Right lobe of liver (tissue), 6 donors: ENCODE measurements around the gene PLEKHG2. TPM values are rescaled to one million over a fixed set of nuclear protein-coding genes. Genes with fewer than 3 reads are reported as not detected.

ENCODE experiments used
- ATAC-seq, 4 donors: fragments of 200-7000 bp; cut with Tn5 transposase; one replicate each; pipeline ENCODE4 v1.9.1; 2020; ENCODE audit warnings: mild to moderate bottlenecking in 4 of 4, moderate library complexity in 4 of 4
- DNase-seq, 3 donors: peaks; one replicate each; pipeline ENCODE4 v3.0.0-alpha.2; 2020
- H3K27ac ChIP-seq, 3 donors: fragments of 200-600 bp; one replicate each; pipeline ENCODE4 v1.8.0; 2022
- H3K27me3 ChIP-seq, 2 donors: fragments of 200-600 bp; one replicate each; pipeline ENCODE4 v1.8.0; 2022
- H3K36me3 ChIP-seq, 4 donors: fragments of 200-600 bp; sonication (generic) in 1 of 4; one replicate each; pipeline versions ENCODE4 v1.5.1 to v1.8.0; 2017 to 2022; ENCODE audit warnings: control low read depth in 1 of 4
- H3K4me1 ChIP-seq, 4 donors: fragments of 200-600 bp; sonication (generic) in 1 of 4; one replicate each; pipeline versions ENCODE4 v1.5.1 to v1.8.0; 2017 to 2022; ENCODE audit warnings: control low read depth in 1 of 4
- H3K4me3 ChIP-seq, 3 donors: fragments of 200-600 bp; one replicate each; pipeline ENCODE4 v1.8.0; 2022
- H3K9me3 ChIP-seq, 4 donors: fragments of 200-600 bp; sonication (generic) in 1 of 4; one replicate each; pipeline versions ENCODE4 v1.5.1 to v1.8.0; 2017 to 2022; ENCODE audit warnings: control low read depth in 1 of 4
- POLR2A ChIP-seq: fragments of 450-650 bp; IDR thresholded peaks from one replicate; pipeline ENCODE4 v1.6.1; 2017; ENCODE audit warnings: antibody characterized with exemption, mild to moderate bottlenecking
- WGBS: methylation state at CpG from one replicate; pipeline ENCODE4 v1.1.6; 2018; ENCODE audit warnings: low coverage, low lambda C conversion rate; ENCODE audit not compliant: insufficient coverage; ENCODE audit errors: missing lambda C conversion rate; 5-methylcytosine and 5-hydroxymethylcytosine counted together
- intact Hi-C, 2 donors: fragments of 100-400 bp; cut with DNase I; formaldehyde crosslinking; loops; one replicate each; pipeline versions ENCODE4 v1.11.2 to v1.14.1; 2022
- total RNA-seq, 6 experiments: library from RNA; depleted of rRNA in 2 of 6; stranded (reverse); fragments of >200 nt in 2 of 6; fragmentation: NEBNext Ultra II Directional in 3 of 6; extraction: Animal tissue kit (Norgen Biotek cat#: 25700) in 3 of 6; gene quantifications; one replicate each; pipeline versions ENCODE4 v1.1.0 to v1.2.4, GENCODE V29; 2016 to 2023
- TF ChIP-seq, protein P1 (sequence below), 4 donors: fragments of 200-600 bp in 3 of 4; fragments of 450-650 bp in 1 of 4; IDR thresholded peaks; one replicate each; pipeline versions ENCODE4 v1.5.1 to v1.8.0; 2016 to 2022; ENCODE audit warnings: antibody characterized with exemption in 4 of 4, mild to moderate bottlenecking in 2 of 4
- donor health status: DM: no; HTN: yes; CAD: no.
- donor health status: DM: no; HTN: no; CAD: no.
- donor health status: DM: no; HTN: no; CAD: no.
- donor health status: DM: no; HTN: yes; CAD: no.
- donor health status: DM: no; HTN: yes; CAD: no.

The PLEKHG2 gene
- total RNA-seq, 6 experiments from 2014 or later: 1.6 to 15.0 (median 6.3) TPM

DNA sequence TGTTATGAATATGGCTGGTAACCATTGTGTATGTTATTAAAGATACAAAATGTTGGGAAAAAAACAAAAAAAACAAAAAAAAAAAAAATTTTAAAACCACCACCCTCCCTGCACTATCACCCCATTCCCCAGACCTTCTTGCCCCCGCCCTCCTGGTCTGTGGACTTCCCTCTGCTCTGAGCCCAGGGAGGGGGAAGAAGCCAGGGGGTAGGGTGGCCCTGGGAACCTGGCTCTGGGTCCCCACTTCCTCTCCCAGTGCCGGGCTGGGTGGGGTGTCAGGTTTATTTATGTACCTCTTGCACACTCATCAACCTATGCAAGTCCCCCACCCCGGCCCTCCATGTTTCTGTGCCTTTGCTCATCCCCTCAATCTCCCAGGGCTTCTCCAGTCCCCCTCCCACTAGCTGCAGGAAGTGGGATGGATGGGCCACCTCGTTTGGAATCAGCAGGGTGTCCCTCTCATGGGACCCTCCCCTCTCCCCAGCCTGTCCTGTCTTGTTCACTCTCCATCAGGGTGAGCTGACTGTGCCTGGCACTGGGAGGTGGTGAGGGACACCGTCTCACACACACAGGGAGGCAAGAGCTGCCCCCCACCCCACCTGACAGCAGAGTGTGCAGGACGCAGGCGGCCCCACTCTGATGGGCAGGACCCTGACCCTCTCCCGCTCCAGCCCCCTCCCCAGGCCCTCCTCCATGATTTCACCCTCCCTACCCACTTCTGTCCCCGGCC, 27.5 kb upstream of the PLEKHG2 start:
- no peak for DNase-seq
- peaks cover 0 to 61% (median 23%) of the 10 kb centered on the region in 4 donors for H3K36me3 ChIP-seq
- no peak for TF ChIP-seq POLR2A
- TF ChIP-seq, protein P1, sequence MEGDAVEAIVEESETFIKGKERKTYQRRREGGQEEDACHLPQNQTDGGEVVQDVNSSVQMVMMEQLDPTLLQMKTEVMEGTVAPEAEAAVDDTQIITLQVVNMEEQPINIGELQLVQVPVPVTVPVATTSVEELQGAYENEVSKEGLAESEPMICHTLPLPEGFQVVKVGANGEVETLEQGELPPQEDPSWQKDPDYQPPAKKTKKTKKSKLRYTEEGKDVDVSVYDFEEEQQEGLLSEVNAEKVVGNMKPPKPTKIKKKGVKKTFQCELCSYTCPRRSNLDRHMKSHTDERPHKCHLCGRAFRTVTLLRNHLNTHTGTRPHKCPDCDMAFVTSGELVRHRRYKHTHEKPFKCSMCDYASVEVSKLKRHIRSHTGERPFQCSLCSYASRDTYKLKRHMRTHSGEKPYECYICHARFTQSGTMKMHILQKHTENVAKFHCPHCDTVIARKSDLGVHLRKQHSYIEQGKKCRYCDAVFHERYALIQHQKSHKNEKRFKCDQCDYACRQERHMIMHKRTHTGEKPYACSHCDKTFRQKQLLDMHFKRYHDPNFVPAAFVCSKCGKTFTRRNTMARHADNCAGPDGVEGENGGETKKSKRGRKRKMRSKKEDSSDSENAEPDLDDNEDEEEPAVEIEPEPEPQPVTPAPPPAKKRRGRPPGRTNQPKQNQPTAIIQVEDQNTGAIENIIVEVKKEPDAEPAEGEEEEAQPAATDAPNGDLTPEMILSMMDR (IDR thresholded peaks at IDR 0.05): no peak
- no peaks in the 10 kb centered on the region for H3K9me3 ChIP-seq
- 80% methylated on average over 7 of the region's 9 CpGs for WGBS
- no peak overlapping the region for H3K4me3 ChIP-seq
- no peak overlapping the region for H3K27ac ChIP-seq
- no peaks in the 10 kb centered on the region for H3K27me3 ChIP-seq
- ATAC-seq: peak in 1 of 4 donors; percentile 6
- intact Hi-C loops: no loop called here
- peaks cover 0 to 5% (median 1%) of the 10 kb centered on the region in 4 donors for H3K4me1 ChIP-seq

- Histone ChIP-seq H3K9me3 (no peaks in the 10 kb centered on the region), H3K36me3 (peaks cover 0 to 53% (median 18%) of the 10 kb centered on the region in 4 donors), H3K4me1 (peaks cover 0 to 8% (median 4%) of the 10 kb centered on the region in 4 donors), H3K4me3 (no peak overlapping the region), H3K27me3 (no peaks in the 10 kb centered on the region), H3K27ac (no peak overlapping the region)
- DNase-seq (no peak), ATAC-seq (no peak)
- intact Hi-C loops: no loop called here
- WGBS: 70% methylated on average over 12 of the region's 20 CpGs
- no peak for TF ChIP-seq POLR2A
- TF ChIP-seq, protein P1 (IDR thresholded peaks at IDR 0.05): no peak
Observed at GRCh38 chr19:39385629-39386411, 26.6 kb upstream of the PLEKHG2 start.

DNA sequence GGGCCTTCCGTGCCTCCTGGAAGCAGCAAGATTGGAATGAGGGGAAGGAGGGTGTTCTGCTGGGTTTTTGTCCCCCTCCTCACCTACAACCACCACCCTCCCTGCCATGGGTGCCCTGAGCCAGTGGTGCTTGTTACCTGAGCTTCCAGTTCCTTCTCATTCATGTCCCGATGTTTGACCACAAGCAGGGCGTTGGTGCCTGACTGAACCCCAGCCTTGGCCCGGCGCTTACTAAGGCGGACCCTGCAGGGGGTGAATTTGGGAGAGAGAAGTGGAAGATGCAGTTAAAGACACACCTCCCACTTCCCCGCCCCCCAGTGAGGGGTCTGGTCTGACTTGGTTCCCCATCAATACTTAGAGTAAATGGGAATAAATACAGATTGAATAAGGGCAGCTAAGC, 25.9 kb upstream of the PLEKHG2 start:
- H3K36me3 ChIP-seq: peaks cover 0 to 46% (median 13%) of the 10 kb centered on the region in 4 donors
- intact Hi-C loops: no loop called here
- no peak overlapping the region for H3K4me3 ChIP-seq
- no peaks in the 10 kb centered on the region for H3K27me3 ChIP-seq
- no peak for ATAC-seq
- no peak overlapping the region for H3K27ac ChIP-seq
- no peaks in the 10 kb centered on the region for H3K9me3 ChIP-seq
- no peak for DNase-seq
- TF ChIP-seq, protein P1 (IDR thresholded peaks at IDR 0.05): no peak
- no peak for TF ChIP-seq POLR2A
- peaks cover 0 to 9% (median 4%) of the 10 kb centered on the region in 4 donors for H3K4me1 ChIP-seq
- 87% methylated on average over 7 of the region's 7 CpGs for WGBS

DNA sequence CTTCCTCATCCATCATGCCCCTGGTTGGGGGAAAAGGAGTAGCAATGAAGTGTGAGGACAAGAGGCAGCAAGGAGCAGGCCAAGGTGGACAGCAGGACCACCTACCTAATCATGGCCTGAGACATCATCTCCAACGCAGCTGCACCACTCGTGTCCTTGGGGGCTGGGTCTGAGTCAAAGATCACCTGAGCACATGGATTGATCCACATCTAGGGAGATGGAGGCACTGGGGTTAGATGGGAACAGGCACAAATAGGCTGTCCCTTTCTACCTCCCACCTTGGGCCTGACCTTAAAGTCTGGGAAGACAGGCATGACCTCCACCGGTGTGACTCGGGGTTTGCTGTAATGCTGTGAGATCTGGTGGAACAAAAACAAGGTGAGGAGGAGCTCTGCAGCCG, 23.8 kb upstream of the PLEKHG2 start:
- no peaks in the 10 kb centered on the region for H3K27me3 ChIP-seq
- intact Hi-C loops: no loop called here
- peaks cover 0 to 18% (median 11%) of the 10 kb centered on the region in 4 donors for H3K4me1 ChIP-seq
- 100% methylated on average over 2 of the region's 5 CpGs for WGBS
- H3K4me3 ChIP-seq: no peak overlapping the region
- no peak overlapping the region for H3K27ac ChIP-seq
- ATAC-seq (no peak), DNase-seq (no peak)
- TF ChIP-seq, protein P1 (IDR thresholded peaks at IDR 0.05): no peak
- TF ChIP-seq POLR2A: no peak
- peaks cover 0 to 40% (median 9%) of the 10 kb centered on the region in 4 donors for H3K36me3 ChIP-seq
- H3K9me3 ChIP-seq: no peaks in the 10 kb centered on the region
